ENCODE measurements around the gene NTM. TPM values are rescaled to one million over a fixed set of nuclear protein-coding genes. Genes with fewer than 3 reads are reported as not detected.

Gene NTM
- total RNA-seq, 1 donor from 2014 or later = not detected

- TF ChIP-seq CTCF (IDR thresholded peaks at IDR 0.05) = no peak
- H3K27ac Mint-ChIP-seq = no peak overlapping the region
- no peaks in the 10 kb centered on the region for H3K27me3 Mint-ChIP-seq
- intact Hi-C loops (cut with micrococcal nuclease) = no loop called here
- H3K9me3 Mint-ChIP-seq = no peaks in the 10 kb centered on the region
- ChIA-PET POLR2A (no interaction called here), CTCF (no interaction called here)
- DNase-seq = no peak
- H3K4me1 Mint-ChIP-seq = no peaks in the 10 kb centered on the region
- no peak overlapping the region for H3K4me3 Mint-ChIP-seq
- H3K36me3 Mint-ChIP-seq (ENCODE audit: low read depth) = no peaks in the 10 kb centered on the region
- ATAC-seq (ENCODE audit: low read depth) = no peak
These were observed 667.0 kb downstream of the NTM start for GRCh38 chr11:132037467-132037862.

GRCh38 chr11:132037956-132038355, 667.5 kb downstream of the NTM start:
- CTCF ChIA-PET = no interaction called here
- no peak for DNase-seq
- no peaks in the 10 kb centered on the region for H3K36me3 Mint-ChIP-seq (ENCODE audit: low read depth)
- no peak overlapping the region for H3K4me3 Mint-ChIP-seq
- intact Hi-C loops (cut with micrococcal nuclease) = no loop called here
- no peaks in the 10 kb centered on the region for H3K27me3 Mint-ChIP-seq
- no peaks in the 10 kb centered on the region for H3K9me3 Mint-ChIP-seq
- no peak overlapping the region for H3K27ac Mint-ChIP-seq
- POLR2A ChIA-PET = no interaction called here
- TF ChIP-seq CTCF (IDR thresholded peaks at IDR 0.05) = no peak
- ATAC-seq (ENCODE audit: low read depth) = no peak
- H3K4me1 Mint-ChIP-seq = no peaks in the 10 kb centered on the region

- ChIA-PET CTCF (no interaction called here), POLR2A (no interaction called here)
- Mint-ChIP-seq H3K4me1 (no peaks in the 10 kb centered on the region), H3K27ac (no peak overlapping the region), H3K9me3 (no peaks in the 10 kb centered on the region), H3K27me3 (no peaks in the 10 kb centered on the region), H3K36me3 (ENCODE audit: low read depth) (no peaks in the 10 kb centered on the region), H3K4me3 (no peak overlapping the region)
- ATAC-seq (ENCODE audit: low read depth) = no peak
- TF ChIP-seq CTCF (IDR thresholded peaks at IDR 0.05) = no peak
- DNase-seq = no peak
- intact Hi-C loops (cut with micrococcal nuclease) = no loop called here
These were observed 669.1 kb downstream of the NTM start for GRCh38 chr11:132039521-132039920.

GRCh38 chr11:132042296-132042695, 671.9 kb downstream of the NTM start:
- ATAC-seq (ENCODE audit: low read depth) (no peak), DNase-seq (no peak)
- H3K4me1 Mint-ChIP-seq = no peaks in the 10 kb centered on the region
- intact Hi-C loops (cut with micrococcal nuclease) = no loop called here
- no peak overlapping the region for H3K27ac Mint-ChIP-seq
- ChIA-PET POLR2A (no interaction called here), CTCF (no interaction called here)
- no peak overlapping the region for H3K4me3 Mint-ChIP-seq
- no peaks in the 10 kb centered on the region for H3K36me3 Mint-ChIP-seq (ENCODE audit: low read depth)
- TF ChIP-seq CTCF (IDR thresholded peaks at IDR 0.05) = no peak
- H3K9me3 Mint-ChIP-seq = peaks cover 2% of the 10 kb centered on the region
- no peaks in the 10 kb centered on the region for H3K27me3 Mint-ChIP-seq

GRCh38 chr11:132043714-132044113, 673.3 kb downstream of the NTM start:
- ATAC-seq (ENCODE audit: low read depth) (no peak), DNase-seq (no peak)
- H3K36me3 Mint-ChIP-seq (ENCODE audit: low read depth) = no peaks in the 10 kb centered on the region
- no peak overlapping the region for H3K4me3 Mint-ChIP-seq
- H3K4me1 Mint-ChIP-seq = no peaks in the 10 kb centered on the region
- no peak overlapping the region for H3K27ac Mint-ChIP-seq
- H3K9me3 Mint-ChIP-seq = peaks cover 2% of the 10 kb centered on the region
- ChIA-PET POLR2A (no interaction called here), CTCF (no interaction called here)
- no peaks in the 10 kb centered on the region for H3K27me3 Mint-ChIP-seq
- intact Hi-C loops (cut with micrococcal nuclease) = no loop called here
- no peak for TF ChIP-seq CTCF (IDR thresholded peaks at IDR 0.05)
